Measurements from ENCODE around the gene ZBTB24. TPM values are rescaled to one million over a fixed set of nuclear protein-coding genes. Genes with fewer than 3 reads are reported as not detected.

ZBTB24 gene
- total RNA-seq, 2 experiments from 2014 or later, result 10.5 to 11.8 TPM

DNA sequence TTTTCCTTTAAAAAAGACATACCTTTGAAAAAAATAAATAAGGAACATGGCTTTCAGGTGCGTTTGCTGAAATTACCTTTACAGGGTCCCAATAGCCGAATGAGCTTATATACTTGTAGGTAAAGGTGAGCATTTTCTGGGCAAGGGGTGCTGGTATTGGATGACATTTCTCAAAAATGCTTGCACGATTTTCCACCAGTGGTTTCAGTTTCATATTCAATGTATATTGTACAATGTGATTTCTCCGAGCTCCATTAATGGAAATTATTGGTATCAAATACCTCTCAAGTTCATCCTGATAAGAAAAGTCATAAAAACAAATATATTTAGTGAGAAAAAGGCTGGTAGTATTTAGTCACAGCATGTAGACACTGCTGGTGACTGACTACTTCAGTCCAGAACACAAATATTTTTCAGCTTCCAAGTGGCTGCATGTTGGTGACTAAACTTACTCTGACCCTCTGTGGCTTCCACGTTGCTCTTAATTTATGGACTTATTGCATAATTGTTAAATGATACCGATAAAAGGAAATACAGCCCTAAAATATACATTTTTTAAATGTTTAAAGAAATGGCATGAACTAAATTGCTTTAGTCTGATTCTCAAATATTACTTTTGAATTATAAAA is 32.9 kb upstream of the ZBTB24 start:
- DNase-seq (peak; percentile 11), ATAC-seq (peak; percentile 69)
- Mint-ChIP-seq H3K9me3 (peaks cover 1% of the 10 kb centered on the region), H3K27ac (peak overlapping the region; percentile 80), H3K36me3 (ENCODE audit: low read depth) (no peaks in the 10 kb centered on the region), H3K27me3 (no peaks in the 10 kb centered on the region), H3K4me1 (ENCODE audit: low read depth) (peaks cover 27% of the 10 kb centered on the region), H3K4me3 (peak overlapping the region; percentile 15)
- ChIA-PET CTCF (interaction anchor here (1.0 to 1.5 kb wide), 5 partner anchors 11 to 523 kb away, joined by 3 to 9 read pairs (median 3); no protein-coding TSS in a partner anchor), POLR2A (interaction anchor here (0.9 to 1.0 kb wide), 2 partner anchors 17 to 24 kb away, joined by 3 read pairs; no protein-coding TSS in a partner anchor)
- intact Hi-C loops (cut with micrococcal nuclease), result no loop called here
- TF ChIP-seq, protein P1, sequence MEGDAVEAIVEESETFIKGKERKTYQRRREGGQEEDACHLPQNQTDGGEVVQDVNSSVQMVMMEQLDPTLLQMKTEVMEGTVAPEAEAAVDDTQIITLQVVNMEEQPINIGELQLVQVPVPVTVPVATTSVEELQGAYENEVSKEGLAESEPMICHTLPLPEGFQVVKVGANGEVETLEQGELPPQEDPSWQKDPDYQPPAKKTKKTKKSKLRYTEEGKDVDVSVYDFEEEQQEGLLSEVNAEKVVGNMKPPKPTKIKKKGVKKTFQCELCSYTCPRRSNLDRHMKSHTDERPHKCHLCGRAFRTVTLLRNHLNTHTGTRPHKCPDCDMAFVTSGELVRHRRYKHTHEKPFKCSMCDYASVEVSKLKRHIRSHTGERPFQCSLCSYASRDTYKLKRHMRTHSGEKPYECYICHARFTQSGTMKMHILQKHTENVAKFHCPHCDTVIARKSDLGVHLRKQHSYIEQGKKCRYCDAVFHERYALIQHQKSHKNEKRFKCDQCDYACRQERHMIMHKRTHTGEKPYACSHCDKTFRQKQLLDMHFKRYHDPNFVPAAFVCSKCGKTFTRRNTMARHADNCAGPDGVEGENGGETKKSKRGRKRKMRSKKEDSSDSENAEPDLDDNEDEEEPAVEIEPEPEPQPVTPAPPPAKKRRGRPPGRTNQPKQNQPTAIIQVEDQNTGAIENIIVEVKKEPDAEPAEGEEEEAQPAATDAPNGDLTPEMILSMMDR (IDR thresholded peaks at IDR 0.05), result no peak

DNA sequence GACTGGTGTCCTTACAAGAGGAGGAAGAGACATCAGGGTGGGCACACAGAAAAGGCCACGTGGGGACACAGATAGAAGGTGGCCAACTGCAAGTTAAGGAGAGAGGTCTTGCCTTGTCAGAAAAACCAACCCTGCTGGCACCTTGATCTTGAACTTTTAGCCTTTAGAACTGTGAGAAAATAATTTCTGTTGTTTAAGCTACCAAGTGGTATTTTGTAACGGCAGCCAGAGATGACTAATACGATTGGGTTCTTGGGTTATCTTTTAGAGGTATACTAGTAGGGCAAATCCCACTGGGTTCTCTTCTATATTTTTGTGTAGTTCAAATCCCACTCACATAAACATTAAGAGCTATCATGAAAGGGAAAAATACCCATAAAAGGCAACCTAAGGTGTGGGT is 31.9 kb upstream of the ZBTB24 start:
- H3K27ac Mint-ChIP-seq, result peak overlapping the region; percentile 66
- H3K4me3 Mint-ChIP-seq, result no peak overlapping the region
- intact Hi-C loops (cut with micrococcal nuclease), result no loop called here
- peaks cover 3% of the 10 kb centered on the region for H3K9me3 Mint-ChIP-seq
- H3K27me3 Mint-ChIP-seq, result no peaks in the 10 kb centered on the region
- ChIA-PET CTCF (interaction anchor here (1.2 to 1.5 kb wide), 4 partner anchors 10 to 524 kb away, joined by 3 to 9 read pairs (median 4); no protein-coding TSS in a partner anchor), POLR2A (interaction anchor here (0.9 to 1.0 kb wide), 2 partner anchors 16 to 23 kb away, joined by 3 read pairs; no protein-coding TSS in a partner anchor)
- H3K4me1 Mint-ChIP-seq (ENCODE audit: low read depth), result peaks cover 27% of the 10 kb centered on the region
- ATAC-seq (no peak), DNase-seq (no peak)
- no peaks in the 10 kb centered on the region for H3K36me3 Mint-ChIP-seq (ENCODE audit: low read depth)
- TF ChIP-seq, protein P1 (IDR thresholded peaks at IDR 0.05), result no peak

DNA sequence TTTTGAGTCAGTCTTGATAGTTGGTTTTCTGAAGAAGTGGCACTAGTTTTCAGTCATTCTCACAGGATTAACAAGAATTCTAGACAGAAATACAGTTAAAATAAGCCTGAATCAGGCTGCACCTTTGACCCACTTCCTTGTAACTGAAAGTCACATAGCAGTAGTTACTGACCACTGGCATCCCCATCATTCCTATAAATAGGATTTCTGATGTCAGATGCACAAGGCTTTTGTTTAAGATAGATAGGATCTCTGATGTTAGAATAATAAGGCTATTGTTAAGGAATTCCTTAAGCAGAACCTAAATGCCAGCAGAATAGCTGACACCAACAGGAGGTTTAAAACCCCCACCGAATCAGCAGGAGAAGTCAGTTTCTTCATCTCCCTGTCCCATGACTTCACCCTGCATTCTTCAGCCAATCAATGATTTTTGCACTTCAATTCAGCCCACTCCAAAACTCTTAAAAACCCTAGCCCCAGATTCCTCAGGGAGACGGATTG is 30.6 kb upstream of the ZBTB24 start:
- intact Hi-C loops (cut with micrococcal nuclease), result no loop called here
- no peak for ATAC-seq

DNA sequence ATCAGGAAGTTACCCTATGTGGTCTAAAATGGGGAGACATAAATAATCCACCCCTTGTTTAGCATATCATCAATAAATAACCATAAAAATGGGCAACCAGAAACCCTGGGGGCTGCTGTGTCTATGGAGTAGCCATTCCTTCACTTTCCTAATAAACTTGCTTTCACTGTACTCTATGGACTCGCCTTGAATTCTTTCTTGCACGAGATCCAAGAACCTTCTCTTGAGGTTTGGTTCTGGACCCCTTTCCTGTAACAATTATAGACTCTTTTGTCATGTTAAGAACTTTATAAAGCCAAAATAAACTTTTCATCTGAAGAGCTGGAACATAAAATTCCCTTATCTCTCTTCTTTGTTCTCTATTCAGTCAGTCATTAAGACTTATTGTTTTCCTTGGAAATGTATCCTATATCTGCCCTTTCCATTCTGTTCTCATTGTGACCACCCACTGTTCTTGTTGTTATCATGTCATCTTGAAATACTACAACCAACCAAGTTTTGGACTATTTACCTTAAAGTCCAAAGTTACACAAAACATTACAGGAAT is 29.3 kb upstream of the ZBTB24 start:
- POLR2A ChIA-PET, result no interaction called here
- no peaks in the 10 kb centered on the region for H3K36me3 Mint-ChIP-seq (ENCODE audit: low read depth)
- ATAC-seq (no peak), DNase-seq (no peak)
- peaks cover 26% of the 10 kb centered on the region for H3K4me1 Mint-ChIP-seq (ENCODE audit: low read depth)
- CTCF ChIA-PET, result interaction anchor here (1.3 kb wide), 1 partner anchor 56 kb away, joined by 3 read pairs; no protein-coding TSS in a partner anchor
- no peaks in the 10 kb centered on the region for H3K27me3 Mint-ChIP-seq
- TF ChIP-seq, protein P1 (IDR thresholded peaks at IDR 0.05), result no peak
- H3K4me3 Mint-ChIP-seq, result no peak overlapping the region
- H3K9me3 Mint-ChIP-seq, result peaks cover 1% of the 10 kb centered on the region
- intact Hi-C loops (cut with micrococcal nuclease), result no loop called here
- no peak overlapping the region for H3K27ac Mint-ChIP-seq

More for the DNA sequence above, 30.6 kb upstream of the ZBTB24 start:
- no peak overlapping the region for H3K4me3 Mint-ChIP-seq
- ChIA-PET POLR2A (no interaction called here), CTCF (interaction anchor here (1.3 kb wide), 1 partner anchor 57 kb away, joined by 3 read pairs; no protein-coding TSS in a partner anchor)
- no peak overlapping the region for H3K27ac Mint-ChIP-seq
- DNase-seq, result no peak
- no peaks in the 10 kb centered on the region for H3K36me3 Mint-ChIP-seq (ENCODE audit: low read depth)
- peaks cover 27% of the 10 kb centered on the region for H3K4me1 Mint-ChIP-seq (ENCODE audit: low read depth)
- H3K9me3 Mint-ChIP-seq, result peaks cover 1% of the 10 kb centered on the region
- H3K27me3 Mint-ChIP-seq, result no peaks in the 10 kb centered on the region
- TF ChIP-seq, protein P1 (IDR thresholded peaks at IDR 0.05), result no peak

DNA sequence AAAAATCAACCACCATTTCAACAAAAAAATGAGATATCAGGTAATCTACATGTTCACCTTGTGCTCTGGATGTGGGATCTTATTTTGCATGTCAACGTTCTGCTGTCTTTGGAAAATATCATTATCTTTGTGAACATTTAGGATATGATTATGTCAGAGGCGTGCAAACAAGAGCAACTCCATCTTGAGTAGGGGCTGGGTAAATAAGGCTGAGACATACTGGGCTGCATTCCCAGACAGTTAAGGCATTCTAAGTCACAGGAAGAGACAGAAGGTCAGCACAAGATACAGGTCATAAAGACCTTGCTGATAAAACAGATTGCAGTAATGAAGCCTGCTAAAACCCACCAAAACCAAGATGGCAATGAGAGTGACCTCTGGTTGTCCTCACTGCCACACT is 28.8 kb upstream of the ZBTB24 start:
- TF ChIP-seq, protein P1 (IDR thresholded peaks at IDR 0.05), result no peak
- CTCF ChIA-PET, result interaction anchor here (2.3 kb wide), 1 partner anchor 15 kb away, joined by 5 read pairs; no protein-coding TSS in a partner anchor
- DNase-seq (no peak), ATAC-seq (no peak)
- intact Hi-C loops (cut with micrococcal nuclease), result no loop called here
- Mint-ChIP-seq H3K27ac (no peak overlapping the region), H3K4me3 (no peak overlapping the region), H3K36me3 (ENCODE audit: low read depth) (no peaks in the 10 kb centered on the region), H3K27me3 (no peaks in the 10 kb centered on the region), H3K9me3 (peaks cover 1% of the 10 kb centered on the region), H3K4me1 (ENCODE audit: low read depth) (peaks cover 21% of the 10 kb centered on the region)
- POLR2A ChIA-PET, result no interaction called here
